GM23338 (cell line): ENCODE results near the gene ERC1. TPM values are rescaled to one million over a fixed set of nuclear protein-coding genes. Genes with fewer than 3 reads are reported as not detected.

ENCODE experiments used
- ATAC-seq: fragments of 200-7000 bp; cut with Tn5 transposase; 3 replicates; pipeline ENCODE4 v1.9.1; 2020
- DNase-seq: peaks from one replicate; pipeline ENCODE4 v3.0.0-alpha.2; 2015; ENCODE audit warnings: low spot score
- H2AFZ ChIP-seq: fragments of 200-600 bp; sonication (generic); 2 replicates; pipeline ENCODE4 v1.8.0; 2016; ENCODE audit warnings: antibody characterized with exemption, mild to moderate bottlenecking, moderate library complexity
- H3F3A ChIP-seq: fragments of 200-600 bp; sonication (generic); replicated peaks from 2 replicates; pipeline ENCODE4 v1.8.0; 2017; ENCODE audit warnings: antibody characterized with exemption, mixed run types, low read depth
- H3K27ac ChIP-seq: fragments of 200-600 bp; sonication (generic); 2 replicates; pipeline ENCODE4 v1.6.1; 2016; ENCODE audit warnings: low read depth
- H3K27me3 ChIP-seq: fragments of 200-600 bp; sonication (generic); 2 replicates; pipeline ENCODE4 v1.8.0; 2016; ENCODE audit warnings: mild to moderate bottlenecking, mixed run types, moderate library complexity; ENCODE audit not compliant: insufficient read depth
- H3K36me3 ChIP-seq: fragments of 200-600 bp; sonication (generic); 2 replicates; pipeline ENCODE4 v1.8.0; 2016; ENCODE audit warnings: mild to moderate bottlenecking; ENCODE audit not compliant: insufficient read depth
- H3K4me1 ChIP-seq: fragments of 200-600 bp; sonication (generic); 2 replicates; pipeline ENCODE4 v1.8.0; 2016; ENCODE audit warnings: mild to moderate bottlenecking, moderate library complexity; ENCODE audit not compliant: insufficient read depth
- H3K4me2 ChIP-seq: fragments of 200-600 bp; sonication (generic); 2 replicates; pipeline ENCODE4 v1.7.1; 2017; ENCODE audit warnings: mixed run types
- H3K4me3 ChIP-seq: fragments of 200-600 bp; sonication (generic); 2 replicates; pipeline ENCODE4 v1.6.1; 2016; ENCODE audit warnings: mixed run types
- H3K79me2 ChIP-seq: fragments of 200-600 bp; sonication (generic); replicated peaks from 2 replicates; pipeline ENCODE4 v1.8.0; 2017; ENCODE audit warnings: mild to moderate bottlenecking; ENCODE audit not compliant: insufficient read depth
- H3K9me2 ChIP-seq: fragments of 200-600 bp; sonication (generic); 2 replicates; pipeline ENCODE4 v1.8.0; 2017; ENCODE audit not compliant: insufficient read depth
- H4K20me1 ChIP-seq: fragments of 200-600 bp; sonication (generic); replicated peaks from 2 replicates; pipeline ENCODE4 v1.8.0; 2017; ENCODE audit warnings: mild to moderate bottlenecking; ENCODE audit not compliant: insufficient read depth
- H3K27ac Mint-ChIP-seq: 2 replicates; pipeline ENCODE4 v1.8.0; 2020; ENCODE audit warnings: inconsistent platforms, mild to moderate bottlenecking, moderate library complexity, mixed read lengths
- H3K27me3 Mint-ChIP-seq: 3 replicates; pipeline ENCODE4 v1.8.0; 2022; ENCODE audit warnings: low read depth, mild to moderate bottlenecking, moderate library complexity, mixed read lengths, inconsistent platforms; ENCODE audit not compliant: insufficient read depth, poor library complexity
- H3K36me3 Mint-ChIP-seq: 3 replicates; pipeline ENCODE4 v1.8.0; 2021; ENCODE audit warnings: low read depth, mild to moderate bottlenecking, inconsistent platforms, moderate library complexity, mixed read lengths
- H3K4me1 Mint-ChIP-seq: 3 replicates; pipeline ENCODE4 v1.8.0; 2020; ENCODE audit warnings: mild to moderate bottlenecking, inconsistent platforms, mixed read lengths
- H3K4me3 Mint-ChIP-seq: 3 replicates; pipeline ENCODE4 v1.8.0; 2021; ENCODE audit warnings: moderate library complexity, mild to moderate bottlenecking, inconsistent platforms, mixed read lengths
- H3K9me3 Mint-ChIP-seq: 3 replicates; pipeline ENCODE4 v1.8.0; 2020; ENCODE audit warnings: moderate library complexity, mild to moderate bottlenecking, inconsistent platforms, mixed read lengths
- CREB1 ChIP-seq: fragments of 250-450 bp; sonication (Bioruptor Pico); IDR thresholded peaks from 2 replicates; pipeline ENCODE4 v1.5.0; 2020; ENCODE audit warnings: low read depth, mild to moderate bottlenecking, moderate library complexity
- EZH2 ChIP-seq: fragments of 200-600 bp; sonication (generic); IDR thresholded peaks from one replicate; pipeline ENCODE4 v1.8.0; 2017; ENCODE audit warnings: antibody characterized with exemption, mild to moderate bottlenecking, low read depth; ENCODE audit not compliant: unreplicated experiment
- EZH2phosphoT487 ChIP-seq: fragments of 200-600 bp; sonication (generic); IDR thresholded peaks from one replicate; pipeline ENCODE4 v1.8.1; 2018; ENCODE audit warnings: antibody characterized with exemption; ENCODE audit not compliant: unreplicated experiment
- JUNB ChIP-seq: IDR thresholded peaks from one replicate; pipeline ENCODE4 v1.6.1; 2016; ENCODE audit warnings: antibody characterized with exemption; ENCODE audit not compliant: unreplicated experiment
- POLR2AphosphoS5 ChIP-seq: IDR thresholded peaks from 2 replicates; pipeline ENCODE4 v1.6.1; 2016; ENCODE audit warnings: antibody characterized with exemption, low read depth
- STAT1 ChIP-seq: IDR thresholded peaks from one replicate; pipeline ENCODE4 v1.6.1; 2016; ENCODE audit warnings: antibody characterized with exemption; ENCODE audit not compliant: unreplicated experiment
- ZNF114 ChIP-seq: fragments of 250-450 bp; sonication (Bioruptor Pico); IDR thresholded peaks from 2 replicates; pipeline ENCODE4 v1.5.0; 2020; ENCODE audit warnings: mild to moderate bottlenecking, moderate library complexity
- polyA plus RNA-seq: library from polyadenylated mRNA; unstranded; fragments of >200 nt; fragmentation: Nextera tagmentation; extraction: Ambion mirVana; gene quantifications from 2 replicates; pipeline ENCODE4 v1.2.1, GENCODE V29; 2016
- total RNA-seq: library from RNA; depleted of rRNA; stranded (reverse); fragments of >200 nt; shearing (Covaris generic); gene quantifications from 2 replicates; pipeline ENCODE4 v1.2.3, GENCODE V29; 2014
- TF ChIP-seq, protein P1 (sequence below): fragments of 250-450 bp; sonication (Bioruptor Pico); IDR thresholded peaks from 2 replicates; pipeline ENCODE4 v1.5.0; 2020; ENCODE audit warnings: mild to moderate bottlenecking, moderate library complexity
- TF ChIP-seq, protein P2 (sequence below), 2 experiments: fragments of 200-600 bp in 1 of 2; sonication (generic) in 1 of 2; conservative IDR thresholded peaks; 2 replicates each; pipeline versions ENCODE4 v1.5.1 to v1.6.1; 2016 to 2017; ENCODE audit warnings: antibody characterized with exemption in 2 of 2, low read depth in 2 of 2, mild to moderate bottlenecking in 2 of 2, moderate library complexity in 1 of 2
- TF ChIP-seq, protein P3 (sequence below): IDR thresholded peaks from 2 replicates; pipeline ENCODE4 v1.6.1; 2016; ENCODE audit warnings: antibody characterized with exemption
- TF ChIP-seq, protein P4 (sequence below): IDR thresholded peaks from one replicate; pipeline ENCODE4 v1.6.1; 2018; ENCODE audit warnings: antibody characterized with exemption; ENCODE audit not compliant: unreplicated experiment

Gene ERC1
- total and polyA plus RNA-seq, 2 experiments from 2014 or later = 28.1 to 35.3 TPM

DNA sequence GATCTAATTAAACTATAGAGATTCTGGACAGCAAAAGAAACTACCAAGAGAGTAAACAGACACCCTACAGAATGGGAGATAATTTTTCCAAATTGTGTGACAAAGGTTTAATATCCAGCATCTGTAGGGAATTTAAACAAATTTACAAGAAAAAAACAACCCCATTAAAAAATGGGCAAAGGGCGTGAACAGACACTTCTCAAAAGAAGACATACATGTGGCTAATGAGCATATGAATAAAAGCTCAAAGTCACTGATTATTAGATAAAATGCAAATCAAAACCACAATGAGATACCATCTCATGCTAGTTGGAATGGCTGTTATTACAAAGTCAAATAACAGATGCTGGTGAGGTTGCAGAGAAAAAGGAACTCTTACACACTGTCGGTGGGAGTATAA, 309.4 kb downstream of the ERC1 start (continued):
- TF ChIP-seq, protein P1, sequence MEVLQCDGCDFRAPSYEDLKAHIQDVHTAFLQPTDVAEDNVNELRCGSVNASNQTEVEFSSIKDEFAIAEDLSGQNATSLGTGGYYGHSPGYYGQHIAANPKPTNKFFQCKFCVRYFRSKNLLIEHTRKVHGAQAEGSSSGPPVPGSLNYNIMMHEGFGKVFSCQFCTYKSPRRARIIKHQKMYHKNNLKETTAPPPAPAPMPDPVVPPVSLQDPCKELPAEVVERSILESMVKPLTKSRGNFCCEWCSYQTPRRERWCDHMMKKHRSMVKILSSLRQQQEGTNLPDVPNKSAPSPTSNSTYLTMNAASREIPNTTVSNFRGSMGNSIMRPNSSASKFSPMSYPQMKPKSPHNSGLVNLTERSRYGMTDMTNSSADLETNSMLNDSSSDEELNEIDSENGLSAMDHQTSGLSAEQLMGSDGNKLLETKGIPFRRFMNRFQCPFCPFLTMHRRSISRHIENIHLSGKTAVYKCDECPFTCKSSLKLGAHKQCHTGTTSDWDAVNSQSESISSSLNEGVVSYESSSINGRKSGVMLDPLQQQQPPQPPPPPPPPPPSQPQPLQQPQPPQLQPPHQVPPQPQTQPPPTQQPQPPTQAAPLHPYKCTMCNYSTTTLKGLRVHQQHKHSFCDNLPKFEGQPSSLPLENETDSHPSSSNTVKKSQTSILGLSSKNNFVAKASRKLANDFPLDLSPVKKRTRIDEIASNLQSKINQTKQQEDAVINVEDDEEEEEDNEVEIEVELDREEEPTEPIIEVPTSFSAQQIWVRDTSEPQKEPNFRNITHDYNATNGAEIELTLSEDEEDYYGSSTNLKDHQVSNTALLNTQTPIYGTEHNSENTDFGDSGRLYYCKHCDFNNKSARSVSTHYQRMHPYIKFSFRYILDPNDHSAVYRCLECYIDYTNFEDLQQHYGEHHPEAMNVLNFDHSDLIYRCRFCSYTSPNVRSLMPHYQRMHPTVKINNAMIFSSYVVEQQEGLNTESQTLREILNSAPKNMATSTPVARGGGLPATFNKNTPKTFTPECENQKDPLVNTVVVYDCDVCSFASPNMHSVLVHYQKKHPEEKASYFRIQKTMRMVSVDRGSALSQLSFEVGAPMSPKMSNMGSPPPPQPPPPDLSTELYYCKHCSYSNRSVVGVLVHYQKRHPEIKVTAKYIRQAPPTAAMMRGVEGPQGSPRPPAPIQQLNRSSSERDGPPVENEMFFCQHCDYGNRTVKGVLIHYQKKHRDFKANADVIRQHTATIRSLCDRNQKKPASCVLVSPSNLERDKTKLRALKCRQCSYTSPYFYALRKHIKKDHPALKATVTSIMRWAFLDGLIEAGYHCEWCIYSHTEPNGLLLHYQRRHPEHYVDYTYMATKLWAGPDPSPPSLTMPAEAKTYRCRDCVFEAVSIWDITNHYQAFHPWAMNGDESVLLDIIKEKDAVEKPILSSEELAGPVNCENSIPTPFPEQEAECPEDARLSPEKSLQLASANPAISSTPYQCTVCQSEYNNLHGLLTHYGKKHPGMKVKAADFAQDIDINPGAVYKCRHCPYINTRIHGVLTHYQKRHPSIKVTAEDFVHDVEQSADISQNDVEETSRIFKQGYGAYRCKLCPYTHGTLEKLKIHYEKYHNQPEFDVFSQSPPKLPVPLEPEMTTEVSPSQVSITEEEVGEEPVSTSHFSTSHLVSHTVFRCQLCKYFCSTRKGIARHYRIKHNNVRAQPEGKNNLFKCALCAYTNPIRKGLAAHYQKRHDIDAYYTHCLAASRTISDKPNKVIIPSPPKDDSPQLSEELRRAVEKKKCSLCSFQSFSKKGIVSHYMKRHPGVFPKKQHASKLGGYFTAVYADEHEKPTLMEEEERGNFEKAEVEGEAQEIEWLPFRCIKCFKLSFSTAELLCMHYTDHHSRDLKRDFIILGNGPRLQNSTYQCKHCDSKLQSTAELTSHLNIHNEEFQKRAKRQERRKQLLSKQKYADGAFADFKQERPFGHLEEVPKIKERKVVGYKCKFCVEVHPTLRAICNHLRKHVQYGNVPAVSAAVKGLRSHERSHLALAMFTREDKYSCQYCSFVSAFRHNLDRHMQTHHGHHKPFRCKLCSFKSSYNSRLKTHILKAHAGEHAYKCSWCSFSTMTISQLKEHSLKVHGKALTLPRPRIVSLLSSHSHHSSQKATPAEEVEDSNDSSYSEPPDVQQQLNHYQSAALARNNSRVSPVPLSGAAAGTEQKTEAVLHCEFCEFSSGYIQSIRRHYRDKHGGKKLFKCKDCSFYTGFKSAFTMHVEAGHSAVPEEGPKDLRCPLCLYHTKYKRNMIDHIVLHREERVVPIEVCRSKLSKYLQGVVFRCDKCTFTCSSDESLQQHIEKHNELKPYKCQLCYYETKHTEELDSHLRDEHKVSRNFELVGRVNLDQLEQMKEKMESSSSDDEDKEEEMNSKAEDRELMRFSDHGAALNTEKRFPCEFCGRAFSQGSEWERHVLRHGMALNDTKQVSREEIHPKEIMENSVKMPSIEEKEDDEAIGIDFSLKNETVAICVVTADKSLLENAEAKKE (CRISPR knock-in tag) = no peak
- TF ChIP-seq STAT1 = no peak
- no peak for TF ChIP-seq JUNB

DNA sequence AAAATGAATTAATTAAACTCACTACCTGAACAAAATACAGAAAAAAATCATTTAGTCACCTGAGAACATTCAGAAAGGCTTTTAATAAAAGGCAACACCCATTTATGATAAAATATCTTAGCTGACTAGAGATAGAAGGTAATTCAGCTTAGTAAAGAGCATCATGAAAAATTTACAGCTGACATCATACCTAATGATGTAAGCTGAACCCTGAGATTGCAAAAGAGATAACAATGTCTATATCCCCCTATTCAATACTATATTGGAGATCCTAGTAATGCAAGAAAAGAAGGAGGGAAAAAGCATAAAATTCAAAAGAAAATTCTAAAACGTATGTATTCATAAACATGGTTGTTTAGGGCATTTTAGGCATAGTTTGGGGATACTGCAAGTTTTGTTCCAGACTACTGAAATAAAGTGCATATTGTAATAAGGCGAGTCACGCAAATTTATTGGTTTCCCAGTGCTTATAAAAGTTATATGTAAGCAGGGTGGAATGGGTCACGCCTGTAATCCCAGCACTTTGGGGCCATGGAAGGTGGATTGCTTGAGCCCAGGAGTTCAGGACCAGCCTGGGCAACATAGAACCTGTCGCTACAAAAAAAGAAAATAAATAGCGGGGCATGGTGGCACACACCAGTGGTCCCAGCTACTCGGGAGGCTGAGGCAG, 311.3 kb downstream of the ERC1 start:
- H3K27ac Mint-ChIP-seq = no peak overlapping the region
- Histone ChIP-seq H3K4me1 (no peaks in the 10 kb centered on the region), H3K36me3 (no peaks in the 10 kb centered on the region), H3K4me3 (no peak overlapping the region), H3K9me2 (no peaks in the 10 kb centered on the region), H3K27ac (no peak overlapping the region), H3F3A (no peaks in the 10 kb centered on the region), H3K4me2 (no peak overlapping the region), H2AFZ (no peak overlapping the region), H4K20me1 (no peaks in the 10 kb centered on the region), H3K27me3 (no peaks in the 10 kb centered on the region), H3K79me2 (no peaks in the 10 kb centered on the region)
- no peaks in the 10 kb centered on the region for H3K4me1 Mint-ChIP-seq
- ATAC-seq = no peak
- H3K27me3 Mint-ChIP-seq = peaks cover 3% of the 10 kb centered on the region
- H3K4me3 Mint-ChIP-seq = no peak overlapping the region
- H3K9me3 Mint-ChIP-seq = peaks cover 10% of the 10 kb centered on the region; the same call in 2 of the 3 replicates
- peaks cover 33% of the 10 kb centered on the region for H3K36me3 Mint-ChIP-seq
- no peak for DNase-seq
- no peak for TF ChIP-seq POLR2AphosphoS5
- TF ChIP-seq ZNF114 = no peak
- TF ChIP-seq, protein P2, sequence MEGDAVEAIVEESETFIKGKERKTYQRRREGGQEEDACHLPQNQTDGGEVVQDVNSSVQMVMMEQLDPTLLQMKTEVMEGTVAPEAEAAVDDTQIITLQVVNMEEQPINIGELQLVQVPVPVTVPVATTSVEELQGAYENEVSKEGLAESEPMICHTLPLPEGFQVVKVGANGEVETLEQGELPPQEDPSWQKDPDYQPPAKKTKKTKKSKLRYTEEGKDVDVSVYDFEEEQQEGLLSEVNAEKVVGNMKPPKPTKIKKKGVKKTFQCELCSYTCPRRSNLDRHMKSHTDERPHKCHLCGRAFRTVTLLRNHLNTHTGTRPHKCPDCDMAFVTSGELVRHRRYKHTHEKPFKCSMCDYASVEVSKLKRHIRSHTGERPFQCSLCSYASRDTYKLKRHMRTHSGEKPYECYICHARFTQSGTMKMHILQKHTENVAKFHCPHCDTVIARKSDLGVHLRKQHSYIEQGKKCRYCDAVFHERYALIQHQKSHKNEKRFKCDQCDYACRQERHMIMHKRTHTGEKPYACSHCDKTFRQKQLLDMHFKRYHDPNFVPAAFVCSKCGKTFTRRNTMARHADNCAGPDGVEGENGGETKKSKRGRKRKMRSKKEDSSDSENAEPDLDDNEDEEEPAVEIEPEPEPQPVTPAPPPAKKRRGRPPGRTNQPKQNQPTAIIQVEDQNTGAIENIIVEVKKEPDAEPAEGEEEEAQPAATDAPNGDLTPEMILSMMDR (conservative IDR thresholded peaks at IDR 0.05; ENCODE audit: low read depth in 2 of 2) = no peak
- TF ChIP-seq, protein P3, sequence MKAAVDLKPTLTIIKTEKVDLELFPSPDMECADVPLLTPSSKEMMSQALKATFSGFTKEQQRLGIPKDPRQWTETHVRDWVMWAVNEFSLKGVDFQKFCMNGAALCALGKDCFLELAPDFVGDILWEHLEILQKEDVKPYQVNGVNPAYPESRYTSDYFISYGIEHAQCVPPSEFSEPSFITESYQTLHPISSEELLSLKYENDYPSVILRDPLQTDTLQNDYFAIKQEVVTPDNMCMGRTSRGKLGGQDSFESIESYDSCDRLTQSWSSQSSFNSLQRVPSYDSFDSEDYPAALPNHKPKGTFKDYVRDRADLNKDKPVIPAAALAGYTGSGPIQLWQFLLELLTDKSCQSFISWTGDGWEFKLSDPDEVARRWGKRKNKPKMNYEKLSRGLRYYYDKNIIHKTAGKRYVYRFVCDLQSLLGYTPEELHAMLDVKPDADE = no peak
- no peak for TF ChIP-seq JUNB
- no peak for TF ChIP-seq EZH2phosphoT487
- no peak for TF ChIP-seq EZH2
- no peak for TF ChIP-seq CREB1 (CRISPR knock-in tag)
- TF ChIP-seq STAT1 = no peak
- TF ChIP-seq, protein P4, sequence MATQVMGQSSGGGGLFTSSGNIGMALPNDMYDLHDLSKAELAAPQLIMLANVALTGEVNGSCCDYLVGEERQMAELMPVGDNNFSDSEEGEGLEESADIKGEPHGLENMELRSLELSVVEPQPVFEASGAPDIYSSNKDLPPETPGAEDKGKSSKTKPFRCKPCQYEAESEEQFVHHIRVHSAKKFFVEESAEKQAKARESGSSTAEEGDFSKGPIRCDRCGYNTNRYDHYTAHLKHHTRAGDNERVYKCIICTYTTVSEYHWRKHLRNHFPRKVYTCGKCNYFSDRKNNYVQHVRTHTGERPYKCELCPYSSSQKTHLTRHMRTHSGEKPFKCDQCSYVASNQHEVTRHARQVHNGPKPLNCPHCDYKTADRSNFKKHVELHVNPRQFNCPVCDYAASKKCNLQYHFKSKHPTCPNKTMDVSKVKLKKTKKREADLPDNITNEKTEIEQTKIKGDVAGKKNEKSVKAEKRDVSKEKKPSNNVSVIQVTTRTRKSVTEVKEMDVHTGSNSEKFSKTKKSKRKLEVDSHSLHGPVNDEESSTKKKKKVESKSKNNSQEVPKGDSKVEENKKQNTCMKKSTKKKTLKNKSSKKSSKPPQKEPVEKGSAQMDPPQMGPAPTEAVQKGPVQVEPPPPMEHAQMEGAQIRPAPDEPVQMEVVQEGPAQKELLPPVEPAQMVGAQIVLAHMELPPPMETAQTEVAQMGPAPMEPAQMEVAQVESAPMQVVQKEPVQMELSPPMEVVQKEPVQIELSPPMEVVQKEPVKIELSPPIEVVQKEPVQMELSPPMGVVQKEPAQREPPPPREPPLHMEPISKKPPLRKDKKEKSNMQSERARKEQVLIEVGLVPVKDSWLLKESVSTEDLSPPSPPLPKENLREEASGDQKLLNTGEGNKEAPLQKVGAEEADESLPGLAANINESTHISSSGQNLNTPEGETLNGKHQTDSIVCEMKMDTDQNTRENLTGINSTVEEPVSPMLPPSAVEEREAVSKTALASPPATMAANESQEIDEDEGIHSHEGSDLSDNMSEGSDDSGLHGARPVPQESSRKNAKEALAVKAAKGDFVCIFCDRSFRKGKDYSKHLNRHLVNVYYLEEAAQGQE = no peak
